GM23338 (cell line): ENCODE data around the gene HERC5. TPM values are rescaled to one million over a fixed set of nuclear protein-coding genes. Genes with fewer than 3 reads are reported as not detected.

Experiments
- ATAC-seq: fragments of 200-7000 bp; cut with Tn5 transposase; 3 replicates; pipeline ENCODE4 v1.9.1; 2020
- DNase-seq: peaks from one replicate; pipeline ENCODE4 v3.0.0-alpha.2; 2015; ENCODE audit warnings: low spot score
- H2AFZ ChIP-seq: fragments of 200-600 bp; sonication (generic); 2 replicates; pipeline ENCODE4 v1.8.0; 2016; ENCODE audit warnings: antibody characterized with exemption, mild to moderate bottlenecking, moderate library complexity
- H3F3A ChIP-seq: fragments of 200-600 bp; sonication (generic); replicated peaks from 2 replicates; pipeline ENCODE4 v1.8.0; 2017; ENCODE audit warnings: antibody characterized with exemption, mixed run types, low read depth
- H3K27ac ChIP-seq: fragments of 200-600 bp; sonication (generic); 2 replicates; pipeline ENCODE4 v1.6.1; 2016; ENCODE audit warnings: low read depth
- H3K27me3 ChIP-seq: fragments of 200-600 bp; sonication (generic); 2 replicates; pipeline ENCODE4 v1.8.0; 2016; ENCODE audit warnings: mild to moderate bottlenecking, mixed run types, moderate library complexity; ENCODE audit not compliant: insufficient read depth
- H3K36me3 ChIP-seq: fragments of 200-600 bp; sonication (generic); 2 replicates; pipeline ENCODE4 v1.8.0; 2016; ENCODE audit warnings: mild to moderate bottlenecking; ENCODE audit not compliant: insufficient read depth
- H3K4me1 ChIP-seq: fragments of 200-600 bp; sonication (generic); 2 replicates; pipeline ENCODE4 v1.8.0; 2016; ENCODE audit warnings: mild to moderate bottlenecking, moderate library complexity; ENCODE audit not compliant: insufficient read depth
- H3K4me2 ChIP-seq: fragments of 200-600 bp; sonication (generic); 2 replicates; pipeline ENCODE4 v1.7.1; 2017; ENCODE audit warnings: mixed run types
- H3K4me3 ChIP-seq: fragments of 200-600 bp; sonication (generic); 2 replicates; pipeline ENCODE4 v1.6.1; 2016; ENCODE audit warnings: mixed run types
- H3K79me2 ChIP-seq: fragments of 200-600 bp; sonication (generic); replicated peaks from 2 replicates; pipeline ENCODE4 v1.8.0; 2017; ENCODE audit warnings: mild to moderate bottlenecking; ENCODE audit not compliant: insufficient read depth
- H3K9me2 ChIP-seq: fragments of 200-600 bp; sonication (generic); 2 replicates; pipeline ENCODE4 v1.8.0; 2017; ENCODE audit not compliant: insufficient read depth
- H4K20me1 ChIP-seq: fragments of 200-600 bp; sonication (generic); replicated peaks from 2 replicates; pipeline ENCODE4 v1.8.0; 2017; ENCODE audit warnings: mild to moderate bottlenecking; ENCODE audit not compliant: insufficient read depth
- H3K27ac Mint-ChIP-seq: 2 replicates; pipeline ENCODE4 v1.8.0; 2020; ENCODE audit warnings: inconsistent platforms, mild to moderate bottlenecking, moderate library complexity, mixed read lengths
- H3K27me3 Mint-ChIP-seq: 3 replicates; pipeline ENCODE4 v1.8.0; 2022; ENCODE audit warnings: low read depth, mild to moderate bottlenecking, moderate library complexity, mixed read lengths, inconsistent platforms; ENCODE audit not compliant: insufficient read depth, poor library complexity
- H3K36me3 Mint-ChIP-seq: 3 replicates; pipeline ENCODE4 v1.8.0; 2021; ENCODE audit warnings: low read depth, mild to moderate bottlenecking, inconsistent platforms, moderate library complexity, mixed read lengths
- H3K4me1 Mint-ChIP-seq: 3 replicates; pipeline ENCODE4 v1.8.0; 2020; ENCODE audit warnings: mild to moderate bottlenecking, inconsistent platforms, mixed read lengths
- H3K4me3 Mint-ChIP-seq: 3 replicates; pipeline ENCODE4 v1.8.0; 2021; ENCODE audit warnings: moderate library complexity, mild to moderate bottlenecking, inconsistent platforms, mixed read lengths
- H3K9me3 Mint-ChIP-seq: 3 replicates; pipeline ENCODE4 v1.8.0; 2020; ENCODE audit warnings: moderate library complexity, mild to moderate bottlenecking, inconsistent platforms, mixed read lengths
- EZH2 ChIP-seq: fragments of 200-600 bp; sonication (generic); IDR thresholded peaks from one replicate; pipeline ENCODE4 v1.8.0; 2017; ENCODE audit warnings: antibody characterized with exemption, mild to moderate bottlenecking, low read depth; ENCODE audit not compliant: unreplicated experiment
- EZH2phosphoT487 ChIP-seq: fragments of 200-600 bp; sonication (generic); IDR thresholded peaks from one replicate; pipeline ENCODE4 v1.8.1; 2018; ENCODE audit warnings: antibody characterized with exemption; ENCODE audit not compliant: unreplicated experiment
- JUNB ChIP-seq: IDR thresholded peaks from one replicate; pipeline ENCODE4 v1.6.1; 2016; ENCODE audit warnings: antibody characterized with exemption; ENCODE audit not compliant: unreplicated experiment
- NANOG ChIP-seq: IDR thresholded peaks from 2 replicates; pipeline ENCODE4 v1.6.1; 2016; ENCODE audit warnings: antibody characterized with exemption, borderline replicate concordance
- POLR2AphosphoS5 ChIP-seq: IDR thresholded peaks from 2 replicates; pipeline ENCODE4 v1.6.1; 2016; ENCODE audit warnings: antibody characterized with exemption, low read depth
- STAT1 ChIP-seq: IDR thresholded peaks from one replicate; pipeline ENCODE4 v1.6.1; 2016; ENCODE audit warnings: antibody characterized with exemption; ENCODE audit not compliant: unreplicated experiment
- ZNF114 ChIP-seq: fragments of 250-450 bp; sonication (Bioruptor Pico); IDR thresholded peaks from 2 replicates; pipeline ENCODE4 v1.5.0; 2020; ENCODE audit warnings: mild to moderate bottlenecking, moderate library complexity
- ZNF331 ChIP-seq: fragments of 250-450 bp; sonication (Bioruptor Pico); IDR thresholded peaks from 2 replicates; pipeline ENCODE4 v1.5.0; 2020; ENCODE audit warnings: low read depth, mild to moderate bottlenecking, moderate library complexity
- ZNF462 ChIP-seq: fragments of 250-450 bp; sonication (Bioruptor Pico); IDR thresholded peaks from 2 replicates; pipeline ENCODE4 v1.5.0; 2020; ENCODE audit warnings: mild to moderate bottlenecking, moderate library complexity
- polyA plus RNA-seq: library from polyadenylated mRNA; unstranded; fragments of >200 nt; fragmentation: Nextera tagmentation; extraction: Ambion mirVana; gene quantifications from 2 replicates; pipeline ENCODE4 v1.2.1, GENCODE V29; 2016
- total RNA-seq: library from RNA; depleted of rRNA; stranded (reverse); fragments of >200 nt; shearing (Covaris generic); gene quantifications from 2 replicates; pipeline ENCODE4 v1.2.3, GENCODE V29; 2014
- TF ChIP-seq, protein P1 (sequence below), 2 experiments: fragments of 200-600 bp in 1 of 2; sonication (generic) in 1 of 2; conservative IDR thresholded peaks; 2 replicates each; pipeline versions ENCODE4 v1.5.1 to v1.6.1; 2016 to 2017; ENCODE audit warnings: antibody characterized with exemption in 2 of 2, low read depth in 2 of 2, mild to moderate bottlenecking in 2 of 2, moderate library complexity in 1 of 2

Gene HERC5
- total and polyA plus RNA-seq, 2 experiments from 2014 or later, result 22.8 to 25.1 TPM

GRCh38 chr4:88535090-88535755 lies 78.3 kb downstream of the HERC5 start (continued):
- no peak for TF ChIP-seq ZNF462 (CRISPR knock-in tag)

GRCh38 chr4:88537709-88538108 lies 80.8 kb downstream of the HERC5 start:
- H3K27me3 Mint-ChIP-seq, result peaks cover 3% of the 10 kb centered on the region
- Histone ChIP-seq H2AFZ (no peak overlapping the region), H3K27me3 (no peaks in the 10 kb centered on the region), H3K4me2 (no peak overlapping the region), H3F3A (no peaks in the 10 kb centered on the region), H3K9me2 (no peaks in the 10 kb centered on the region; the same call in 1 of the 2 replicates), H4K20me1 (no peaks in the 10 kb centered on the region), H3K4me3 (no peak overlapping the region), H3K79me2 (no peaks in the 10 kb centered on the region), H3K4me1 (peaks cover 31% of the 10 kb centered on the region), H3K27ac (no peak overlapping the region), H3K36me3 (no peaks in the 10 kb centered on the region)
- H3K27ac Mint-ChIP-seq, result no peak overlapping the region
- H3K9me3 Mint-ChIP-seq, result no peaks in the 10 kb centered on the region
- no peak for ATAC-seq
- peaks cover 36% of the 10 kb centered on the region for H3K4me1 Mint-ChIP-seq
- no peaks in the 10 kb centered on the region for H3K36me3 Mint-ChIP-seq
- DNase-seq, result no peak
- no peak overlapping the region for H3K4me3 Mint-ChIP-seq
- TF ChIP-seq ZNF114 (CRISPR knock-in tag) (no peak), NANOG (no peak), EZH2phosphoT487 (no peak), EZH2 (no peak), STAT1 (no peak), POLR2AphosphoS5 (no peak), JUNB (no peak), ZNF331 (CRISPR knock-in tag) (no peak)
- TF ChIP-seq, protein P1, sequence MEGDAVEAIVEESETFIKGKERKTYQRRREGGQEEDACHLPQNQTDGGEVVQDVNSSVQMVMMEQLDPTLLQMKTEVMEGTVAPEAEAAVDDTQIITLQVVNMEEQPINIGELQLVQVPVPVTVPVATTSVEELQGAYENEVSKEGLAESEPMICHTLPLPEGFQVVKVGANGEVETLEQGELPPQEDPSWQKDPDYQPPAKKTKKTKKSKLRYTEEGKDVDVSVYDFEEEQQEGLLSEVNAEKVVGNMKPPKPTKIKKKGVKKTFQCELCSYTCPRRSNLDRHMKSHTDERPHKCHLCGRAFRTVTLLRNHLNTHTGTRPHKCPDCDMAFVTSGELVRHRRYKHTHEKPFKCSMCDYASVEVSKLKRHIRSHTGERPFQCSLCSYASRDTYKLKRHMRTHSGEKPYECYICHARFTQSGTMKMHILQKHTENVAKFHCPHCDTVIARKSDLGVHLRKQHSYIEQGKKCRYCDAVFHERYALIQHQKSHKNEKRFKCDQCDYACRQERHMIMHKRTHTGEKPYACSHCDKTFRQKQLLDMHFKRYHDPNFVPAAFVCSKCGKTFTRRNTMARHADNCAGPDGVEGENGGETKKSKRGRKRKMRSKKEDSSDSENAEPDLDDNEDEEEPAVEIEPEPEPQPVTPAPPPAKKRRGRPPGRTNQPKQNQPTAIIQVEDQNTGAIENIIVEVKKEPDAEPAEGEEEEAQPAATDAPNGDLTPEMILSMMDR (conservative IDR thresholded peaks at IDR 0.05; ENCODE audit: low read depth in 2 of 2), result no peak
